Kidney tubule cell (primary cell): ENCODE data around the gene HOXC4.
"Not testable (repeated sequence)": the region's sequence is repeated elsewhere in the genome, so short reads cannot be mapped to it uniquely, and the experiment has no call there.

Experiments
- DNase-seq: peaks from one replicate; pipeline ENCODE4 v3.0.0-alpha.2; 2018; ENCODE audit warnings: low spot score

Gene HOXC4

GRCh38 chr12:54041097-54041690, 12.4 kb upstream of the HOXC4 start:
- no peak for DNase-seq

GRCh38 chr12:54042033-54042432, 11.6 kb upstream of the HOXC4 start:
- not testable (repeated sequence) for DNase-seq

- no peak for DNase-seq
These were observed 10.4 kb upstream of the HOXC4 start for GRCh38 chr12:54042970-54043853.

GRCh38 chr12:54044425-54045103, 9.1 kb upstream of the HOXC4 start:
- DNase-seq, result no peak

- DNase-seq, result no peak
These were observed 8.2 kb upstream of the HOXC4 start for GRCh38 chr12:54045401-54045800.

GRCh38 chr12:54045868-54046521, 7.6 kb upstream of the HOXC4 start:
- no peak for DNase-seq

- DNase-seq, result no peak
These were observed 6.9 kb upstream of the HOXC4 start for GRCh38 chr12:54046809-54047159.

- no peak for DNase-seq
These were observed 6.3 kb upstream of the HOXC4 start for GRCh38 chr12:54047160-54047963.

GRCh38 chr12:54047964-54048303, 5.7 kb upstream of the HOXC4 start:
- DNase-seq, result no peak

GRCh38 chr12:54048406-54049093, 5.1 kb upstream of the HOXC4 start:
- no peak for DNase-seq

GRCh38 chr12:54049108-54049507, 4.5 kb upstream of the HOXC4 start:
- DNase-seq, result no peak

GRCh38 chr12:54050482-54050810, 3.2 kb upstream of the HOXC4 start:
- DNase-seq, result no peak

- no peak for DNase-seq
These were observed 2.4 kb upstream of the HOXC4 start for GRCh38 chr12:54051026-54051842.

GRCh38 chr12:54051874-54052437, 1.7 kb upstream of the HOXC4 start:
- DNase-seq, result no peak

- no peak for DNase-seq
These were observed 1.1 kb upstream of the HOXC4 start for GRCh38 chr12:54052438-54053002.

- DNase-seq, result no peak
These were observed 458 bp upstream of the HOXC4 start for GRCh38 chr12:54053003-54053750.

- DNase-seq, result no peak
These were observed 1.1 kb downstream of the HOXC4 start for GRCh38 chr12:54054742-54055194.

- no peak for DNase-seq
These were observed 1.9 kb downstream of the HOXC4 start for GRCh38 chr12:54055552-54055951.

- DNase-seq, result no peak
These were observed 2.5 kb downstream of the HOXC4 start for GRCh38 chr12:54056110-54056509.
